Stimulated activated naive CD8-positive, alpha-beta T cell treated with anti-CD3 and anti-CD28 coated beads, Interleukin-15, amount 100 ng/mL, for 72 hours (primary cell): ENCODE results near the gene DOK3.

Experiments used
- ATAC-seq: fragments of 150-1000 bp; cut with Tn5 transposase; 2 replicates; pipeline ENCODE4 v1.10.0; 2021; ENCODE audit warnings: mild to moderate bottlenecking, moderate library complexity
- DNase-seq, 2 donors: peaks; one replicate each; pipeline ENCODE4 v3.0.0; 2021 to 2022
- H3K27ac Mint-ChIP-seq, 2 donors: one replicate each; pipeline ENCODE4 v1.8.0; 2022; ENCODE audit warnings: mild to moderate bottlenecking in 2 of 2, mixed read lengths in 2 of 2, moderate library complexity in 2 of 2
- H3K27me3 Mint-ChIP-seq: one replicate; pipeline ENCODE4 v1.8.0; 2022; ENCODE audit warnings: mixed read lengths
- H3K4me1 Mint-ChIP-seq: one replicate; pipeline ENCODE4 v1.8.0; 2022; ENCODE audit warnings: mild to moderate bottlenecking, mixed read lengths
- H3K4me3 Mint-ChIP-seq, 2 donors: one replicate each; pipeline ENCODE4 v1.8.0; 2022; ENCODE audit warnings: mild to moderate bottlenecking in 2 of 2, mixed read lengths in 2 of 2, moderate library complexity in 1 of 2
- H3K9me3 Mint-ChIP-seq, 2 donors: one replicate each; pipeline ENCODE4 v1.8.0; 2022; ENCODE audit warnings: mixed read lengths in 2 of 2

DOK3 gene

DNA sequence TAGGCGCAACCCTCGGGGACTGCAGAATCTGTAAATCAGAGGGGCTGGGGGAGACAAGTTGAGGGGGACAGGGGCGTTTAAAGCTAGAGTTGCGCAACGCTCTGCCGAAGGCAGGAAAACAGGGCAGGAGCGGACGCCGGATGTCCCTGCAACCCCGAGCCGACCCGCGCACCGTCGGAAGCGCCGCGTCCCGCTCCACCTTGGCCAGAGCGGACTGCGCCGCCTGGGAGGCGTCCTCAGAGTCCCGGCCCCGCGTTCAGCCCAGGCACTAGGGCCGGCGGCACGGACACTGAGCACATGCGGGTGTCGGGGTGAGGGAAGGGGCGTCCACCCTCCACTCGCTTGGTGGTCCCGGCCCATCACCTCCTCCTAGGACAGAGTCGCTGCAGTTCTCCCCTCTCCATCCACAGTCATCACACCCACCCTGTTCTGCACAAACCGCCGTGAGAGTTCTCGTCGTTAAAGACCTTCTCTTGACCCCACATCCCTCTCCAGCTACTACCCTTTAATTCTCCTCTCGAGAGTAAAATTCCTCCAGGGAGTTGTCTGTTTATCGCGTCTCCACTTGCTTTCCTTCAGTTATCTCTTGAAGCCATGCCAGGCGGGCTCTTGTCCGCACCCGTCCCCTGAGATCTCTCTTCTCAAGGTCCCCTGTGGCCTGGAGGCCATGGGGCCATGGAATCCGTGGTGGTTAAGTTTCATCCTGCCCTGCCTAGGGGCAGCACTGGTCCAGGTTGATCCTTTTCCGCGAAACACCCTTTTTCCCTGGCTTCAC, 11.4 kb downstream of the DOK3 start:
- Mint-ChIP-seq H3K9me3 (no peaks in the 10 kb centered on the region), H3K4me1 (peaks cover 53% of the 10 kb centered on the region), H3K27me3 (peaks cover 22% of the 10 kb centered on the region), H3K27ac (peak overlapping the region in 1 of 2 donors; percentile 61), H3K4me3 (peak overlapping the region; percentile 79 to 86)
- DNase-seq, result no peak
- peak; percentile 30 for ATAC-seq

DNA sequence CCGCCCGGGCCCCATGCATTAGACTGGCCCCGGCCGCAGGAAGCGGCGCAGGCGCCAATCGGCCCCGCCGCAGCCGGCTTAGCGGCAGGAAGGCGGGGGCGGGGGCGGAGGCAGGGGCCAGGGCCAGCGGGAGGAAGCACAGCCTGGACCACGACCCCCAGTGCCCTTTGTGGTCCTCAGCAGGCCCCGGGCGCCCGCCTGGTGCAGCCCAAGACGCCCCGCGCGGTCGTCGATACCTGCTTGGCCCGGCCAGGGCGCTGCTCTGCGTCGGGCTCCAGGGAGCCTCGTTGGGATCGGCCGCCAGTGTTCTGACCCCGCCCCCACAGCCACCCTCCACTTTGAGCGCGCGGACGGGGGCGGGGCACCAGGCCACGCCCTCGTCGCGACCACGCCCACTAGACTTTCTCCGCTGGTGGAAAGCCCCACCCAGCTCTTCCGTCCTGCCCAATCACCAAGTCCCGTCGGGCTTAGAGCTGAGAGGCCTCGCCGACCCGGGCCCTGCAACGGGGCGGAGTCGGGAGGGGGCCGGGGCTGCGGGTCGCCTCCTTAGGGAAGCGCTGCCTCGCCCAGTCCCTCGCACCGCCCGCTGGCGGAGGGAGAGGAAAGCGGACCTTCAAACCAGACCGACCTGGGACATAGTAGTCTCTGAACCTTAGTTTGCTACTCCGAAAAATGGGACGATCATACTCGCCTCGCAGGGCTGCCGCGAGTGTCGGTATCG, 12.2 kb downstream of the DOK3 start, which contains the start of gene PDLIM7:
PDLIM7 (minus strand) TSS at position 313 of the 721 bp plus-strand sequence. CDS start 1,092 bp downstream, outside the sequence.
- Mint-ChIP-seq H3K27ac (peak within 1 kb of the TSS; percentile 61 to 76), H3K9me3 (no peaks in the 10 kb centered on the region), H3K4me3 (peak within 1 kb of the TSS; percentile 79 to 86), H3K27me3 (peaks cover 22% of the 10 kb centered on the region), H3K4me1 (peaks cover 60% of the 10 kb centered on the region)
- peak; percentile 95 to 97 for DNase-seq
- peak; percentile 84 for ATAC-seq

DNA sequence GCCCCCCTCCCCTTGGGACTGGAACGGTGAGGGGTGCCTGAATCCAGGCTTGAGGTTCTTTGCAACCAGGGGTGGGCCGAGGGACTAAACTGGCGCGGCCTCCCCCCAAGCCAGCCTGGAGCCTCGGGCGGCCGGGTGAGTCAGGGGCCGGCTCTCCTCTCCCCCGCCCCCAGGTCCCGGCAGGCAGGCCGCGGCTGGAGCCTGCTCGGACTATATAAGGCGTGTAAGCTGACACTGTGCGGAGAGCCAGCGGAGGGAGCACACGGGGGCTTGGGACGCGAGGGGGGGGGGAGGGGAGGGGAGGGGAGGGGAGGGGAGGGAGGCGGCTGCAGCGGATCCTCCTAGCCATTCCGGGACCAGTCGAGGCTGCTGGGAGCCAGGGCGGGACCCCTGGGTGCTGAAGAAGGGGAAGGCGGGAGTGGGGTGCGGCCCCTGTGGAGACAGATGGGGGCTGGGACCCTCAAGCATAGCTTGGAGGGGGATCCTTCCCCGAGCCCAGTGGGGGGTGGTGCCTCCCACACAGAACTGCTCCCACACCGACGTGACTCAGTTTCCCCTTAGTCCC, 12.8 kb downstream of the DOK3 start:
- Mint-ChIP-seq H3K4me3 (peak overlapping the region; percentile 79 to 86), H3K27me3 (peaks cover 22% of the 10 kb centered on the region), H3K4me1 (peaks cover 62% of the 10 kb centered on the region), H3K9me3 (no peaks in the 10 kb centered on the region), H3K27ac (peak overlapping the region in 1 of 2 donors; percentile 76)
- ATAC-seq, result peak; percentile 21
- DNase-seq, result peak in 1 of 2 donors; percentile 40

DNA sequence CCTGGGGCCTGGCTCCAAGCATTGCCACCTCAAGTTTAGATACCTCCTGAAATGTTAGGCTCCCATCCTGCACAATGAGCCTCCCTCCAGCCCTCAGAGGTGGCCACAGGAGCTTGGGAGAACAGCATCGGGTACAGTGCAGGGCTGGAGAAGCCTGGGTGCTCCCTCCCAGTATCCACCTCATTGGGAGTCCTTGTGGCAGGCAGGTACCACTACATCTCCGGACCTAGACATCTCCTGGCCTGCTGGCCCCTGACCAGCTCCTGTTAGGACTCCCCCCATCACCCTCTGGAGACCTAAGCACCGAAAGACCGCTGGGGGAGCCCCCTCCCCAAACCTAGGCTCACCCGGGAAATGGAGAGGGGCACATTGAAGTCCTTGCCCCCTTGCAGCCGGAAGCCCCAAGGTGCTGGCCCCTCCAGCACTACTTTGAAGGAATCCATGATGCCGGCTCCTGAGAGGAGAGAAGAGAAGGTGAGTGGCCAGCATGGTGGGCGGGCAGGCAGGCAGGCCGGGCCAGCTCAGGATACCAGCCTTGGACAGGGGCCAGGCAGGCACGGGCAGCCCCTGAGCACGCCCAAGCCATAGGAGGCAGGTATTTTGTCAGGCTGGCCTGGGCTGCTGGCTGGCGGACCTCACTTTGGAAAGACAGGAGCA, 13.4 kb downstream of the DOK3 start:
- Mint-ChIP-seq H3K9me3 (no peaks in the 10 kb centered on the region), H3K4me3 (peak overlapping the region; percentile 79 to 86), H3K4me1 (peaks cover 65% of the 10 kb centered on the region), H3K27me3 (peaks cover 22% of the 10 kb centered on the region), H3K27ac (peak overlapping the region in 1 of 2 donors; percentile 76)
- no peak for DNase-seq
- ATAC-seq, result no peak

DNA sequence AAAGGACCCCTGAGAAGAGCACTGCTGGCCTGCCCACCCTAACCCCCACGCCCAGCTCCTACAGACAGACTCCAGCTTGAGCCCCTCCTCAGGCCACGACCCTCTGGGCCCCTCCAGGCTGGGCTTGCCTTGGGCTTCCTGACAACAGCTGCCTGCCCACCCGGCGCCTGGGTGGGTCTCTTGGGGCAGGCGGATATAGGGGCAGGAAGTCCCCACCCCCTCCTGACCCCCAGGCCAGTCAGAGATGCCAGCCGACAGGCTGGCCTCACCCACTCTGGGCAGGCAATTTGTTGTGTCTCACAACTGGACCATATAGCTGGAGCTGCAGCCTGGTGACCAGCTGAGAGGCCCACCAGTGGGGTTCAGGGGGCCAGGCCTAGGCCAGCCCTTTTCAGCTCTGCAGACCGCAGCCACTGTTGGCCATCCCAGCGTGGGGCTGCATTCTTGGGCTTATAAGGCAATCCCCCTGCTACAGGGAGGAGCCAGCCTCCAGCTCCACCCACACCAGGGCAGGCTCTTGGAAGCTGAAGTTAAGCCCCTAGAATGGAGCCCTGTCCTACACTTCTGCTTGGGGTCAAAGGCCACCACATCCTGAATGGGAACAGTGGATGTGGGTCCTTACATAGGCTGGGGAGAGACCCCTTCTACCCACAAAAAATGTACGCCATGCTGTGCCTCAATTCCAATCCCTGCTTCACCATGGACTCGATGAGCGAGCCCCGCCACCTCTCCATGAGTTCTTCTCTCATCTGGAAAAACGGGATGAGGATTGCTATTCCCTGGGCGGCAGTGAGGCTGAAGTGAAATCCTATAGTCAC, 14.2 kb downstream of the DOK3 start:
- no peaks in the 10 kb centered on the region for H3K9me3 Mint-ChIP-seq
- H3K4me3 Mint-ChIP-seq, result peak overlapping the region; percentile 79 to 86
- peak overlapping the region in 1 of 2 donors; percentile 76 for H3K27ac Mint-ChIP-seq
- peaks cover 22% of the 10 kb centered on the region for H3K27me3 Mint-ChIP-seq
- ATAC-seq, result no peak
- no peak for DNase-seq
- peaks cover 65% of the 10 kb centered on the region for H3K4me1 Mint-ChIP-seq

DNA sequence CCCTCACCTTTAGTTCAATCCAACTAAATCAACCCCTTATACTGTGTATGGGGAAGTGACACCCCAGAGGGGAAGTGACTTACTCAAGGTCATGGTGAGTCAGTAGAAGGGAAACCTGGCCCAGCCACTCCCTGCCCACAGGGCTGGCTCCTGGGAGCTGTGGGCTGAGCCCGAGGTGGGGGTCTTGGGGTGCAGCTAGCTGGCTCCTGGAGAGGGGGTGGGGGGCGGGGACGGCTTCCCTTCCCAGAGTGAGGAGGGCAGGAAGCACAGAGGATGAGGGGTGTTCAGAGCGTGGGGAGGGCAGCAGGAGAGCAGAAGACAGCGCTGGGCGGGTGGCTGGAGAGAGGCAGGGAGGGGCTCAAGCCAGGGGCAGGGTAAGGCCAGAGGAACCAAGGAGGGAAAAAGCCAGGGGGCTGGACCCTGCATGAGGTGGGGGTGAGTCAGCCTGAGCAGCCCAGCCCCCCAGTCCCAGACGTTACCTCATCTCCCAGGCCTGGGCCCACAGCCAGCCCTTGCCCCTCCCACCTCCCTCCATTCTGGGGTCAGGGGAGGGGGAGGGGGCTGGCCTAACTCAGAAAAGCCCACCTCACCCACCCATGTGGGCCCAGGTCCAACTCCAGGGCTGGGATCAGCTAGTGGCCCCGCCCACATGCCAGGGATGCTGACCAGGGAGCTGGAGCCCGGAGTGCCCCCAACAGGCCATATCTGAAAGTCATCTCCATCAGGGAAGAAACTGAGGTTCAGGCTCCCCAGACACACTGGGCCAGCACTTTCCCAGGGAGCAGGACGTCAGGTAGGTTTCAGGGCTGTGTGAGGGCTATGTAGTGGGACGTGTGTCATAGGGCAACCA, 15.1 kb downstream of the DOK3 start:
- peaks cover 64% of the 10 kb centered on the region for H3K4me1 Mint-ChIP-seq
- no peaks in the 10 kb centered on the region for H3K9me3 Mint-ChIP-seq
- peaks cover 16% of the 10 kb centered on the region for H3K27me3 Mint-ChIP-seq
- peak overlapping the region; percentile 42 to 86 for H3K4me3 Mint-ChIP-seq
- peak overlapping the region in 1 of 2 donors; percentile 87 for H3K27ac Mint-ChIP-seq
- ATAC-seq (peak; percentile 42), DNase-seq (peak in 1 of 2 donors; percentile 35)

DNA sequence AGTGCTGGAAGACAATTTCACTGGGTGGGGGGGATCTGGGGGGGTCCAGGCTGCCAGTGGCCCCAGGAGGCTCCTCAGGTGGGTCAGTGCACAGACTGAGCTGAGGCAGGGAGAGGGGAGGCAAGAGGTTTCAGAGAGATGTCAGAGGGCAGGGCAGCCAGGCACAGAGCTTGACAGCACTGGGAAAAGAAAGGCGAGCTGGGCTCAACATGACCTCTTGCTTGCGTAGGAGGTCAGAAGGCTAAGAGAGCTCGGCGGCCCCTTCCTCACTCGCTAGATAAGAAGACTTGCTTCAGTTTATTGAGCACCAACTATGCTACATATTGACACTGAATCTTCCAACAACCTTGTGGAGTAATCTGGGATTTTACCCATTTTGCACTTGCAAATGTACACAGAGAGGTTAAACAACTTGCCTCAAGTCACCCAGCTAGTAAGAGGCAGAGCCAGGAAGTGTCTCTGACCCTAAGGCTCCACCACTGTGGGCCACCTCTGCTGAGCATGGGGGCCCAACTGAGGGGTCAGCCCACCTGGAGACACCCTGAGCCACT, 15.8 kb downstream of the DOK3 start:
- DNase-seq, result no peak
- Mint-ChIP-seq H3K27me3 (peaks cover 9% of the 10 kb centered on the region), H3K4me3 (peak overlapping the region; percentile 42 to 59)

DNA sequence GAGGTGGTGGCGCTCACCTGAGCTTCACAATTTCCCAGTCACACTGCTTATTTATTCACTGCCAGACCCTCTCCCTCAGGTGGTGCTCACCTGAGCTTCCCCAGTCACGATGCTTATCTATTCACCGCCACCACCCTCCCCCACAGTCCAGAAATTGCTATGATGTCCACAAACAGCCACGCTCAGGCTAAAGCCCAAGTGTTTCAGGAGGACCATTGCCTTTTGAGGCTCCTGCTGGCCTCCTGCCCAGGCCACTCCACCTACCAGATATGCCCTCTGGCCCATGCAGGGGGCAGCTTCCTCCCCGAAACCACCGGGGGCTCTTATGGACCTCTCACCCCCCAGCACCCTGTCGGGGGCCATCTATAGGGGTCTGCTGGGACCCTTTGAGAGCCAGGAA, 16.8 kb downstream of the DOK3 start:
- DNase-seq (no peak), ATAC-seq (no peak)
- peaks cover 52% of the 10 kb centered on the region for H3K4me1 Mint-ChIP-seq
- peak overlapping the region in 1 of 2 donors; percentile 64 for H3K27ac Mint-ChIP-seq
- no peaks in the 10 kb centered on the region for H3K27me3 Mint-ChIP-seq
- no peak overlapping the region for H3K4me3 Mint-ChIP-seq
- H3K9me3 Mint-ChIP-seq, result no peaks in the 10 kb centered on the region

More for the DNA sequence above, 15.8 kb downstream of the DOK3 start:
- H3K9me3 Mint-ChIP-seq, result no peaks in the 10 kb centered on the region
- ATAC-seq, result no peak
- H3K4me1 Mint-ChIP-seq, result peaks cover 62% of the 10 kb centered on the region
- H3K27ac Mint-ChIP-seq, result no peak overlapping the region

DNA sequence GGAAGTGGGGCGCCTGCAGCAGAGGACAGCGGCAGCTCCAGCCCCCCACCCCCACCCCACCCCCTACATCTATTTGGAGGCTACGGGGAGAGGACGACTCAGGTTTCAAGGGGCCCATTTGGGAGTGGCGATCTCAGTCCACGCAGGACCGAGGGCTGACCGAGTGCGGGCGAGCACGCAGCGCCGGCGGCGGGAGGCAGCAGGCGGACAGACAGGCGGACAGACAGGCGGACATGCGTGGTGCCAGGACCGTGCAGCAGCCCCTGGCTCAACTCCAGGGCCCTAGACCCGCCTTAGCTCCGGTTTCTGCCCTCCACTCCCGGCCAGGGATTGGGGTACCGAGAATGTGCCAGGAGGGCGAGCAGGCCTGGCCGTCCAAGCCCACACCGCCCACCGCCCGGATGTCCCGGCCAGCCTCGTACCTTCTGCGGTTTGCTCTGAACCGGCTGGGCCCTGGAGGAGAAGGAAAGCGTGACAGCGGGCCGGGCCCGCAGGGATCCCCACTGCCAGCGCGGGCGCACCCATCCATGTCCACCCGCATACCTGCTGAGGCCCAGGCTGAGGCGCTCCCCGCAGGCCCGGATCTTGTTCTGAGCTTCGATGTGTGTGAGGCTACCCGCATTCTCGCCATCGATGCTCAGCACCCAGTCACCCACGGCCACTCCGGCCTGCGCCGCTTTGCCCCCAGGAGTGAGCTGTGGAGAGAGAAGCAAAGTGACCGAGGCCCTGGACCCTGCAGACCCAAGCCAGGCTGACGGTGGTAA, 17.5 kb downstream of the DOK3 start:
- Mint-ChIP-seq H3K9me3 (no peaks in the 10 kb centered on the region), H3K27me3 (no peaks in the 10 kb centered on the region), H3K4me1 (peaks cover 51% of the 10 kb centered on the region), H3K4me3 (no peak overlapping the region), H3K27ac (no peak overlapping the region)
- no peak for ATAC-seq
- DNase-seq, result no peak

DNA sequence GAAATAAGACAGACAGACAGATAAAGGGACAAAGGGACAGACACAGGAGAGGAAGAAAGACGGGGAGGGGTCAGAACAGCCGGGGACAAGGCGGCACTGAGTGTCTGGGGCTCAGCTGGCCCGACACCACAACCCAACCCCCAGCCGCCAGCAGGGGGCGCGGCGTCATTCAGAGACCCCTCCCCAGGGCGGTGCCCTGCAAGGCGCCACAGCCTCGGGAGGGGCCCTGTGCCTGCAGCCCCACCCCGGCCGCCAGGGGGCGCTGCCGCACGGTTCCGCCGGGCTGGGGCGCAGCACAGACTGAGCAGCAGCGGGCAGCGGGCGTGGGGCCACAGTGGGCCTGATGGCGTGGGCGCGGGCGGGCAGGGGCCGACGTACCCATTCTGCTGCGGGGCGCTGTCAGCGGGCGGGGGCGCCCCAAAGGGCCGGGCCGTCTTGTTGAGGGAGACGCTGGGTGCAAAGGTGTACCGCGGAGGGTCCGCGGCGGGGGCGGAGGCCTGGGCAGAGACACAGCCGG, 18.1 kb downstream of the DOK3 start:
- Mint-ChIP-seq H3K4me1 (peaks cover 49% of the 10 kb centered on the region), H3K27me3 (no peaks in the 10 kb centered on the region), H3K4me3 (no peak overlapping the region), H3K9me3 (no peaks in the 10 kb centered on the region), H3K27ac (peak overlapping the region in 1 of 2 donors; percentile 71)
- peak in 1 of 2 donors; percentile 56 for DNase-seq
- peak; percentile 59 for ATAC-seq

DNA sequence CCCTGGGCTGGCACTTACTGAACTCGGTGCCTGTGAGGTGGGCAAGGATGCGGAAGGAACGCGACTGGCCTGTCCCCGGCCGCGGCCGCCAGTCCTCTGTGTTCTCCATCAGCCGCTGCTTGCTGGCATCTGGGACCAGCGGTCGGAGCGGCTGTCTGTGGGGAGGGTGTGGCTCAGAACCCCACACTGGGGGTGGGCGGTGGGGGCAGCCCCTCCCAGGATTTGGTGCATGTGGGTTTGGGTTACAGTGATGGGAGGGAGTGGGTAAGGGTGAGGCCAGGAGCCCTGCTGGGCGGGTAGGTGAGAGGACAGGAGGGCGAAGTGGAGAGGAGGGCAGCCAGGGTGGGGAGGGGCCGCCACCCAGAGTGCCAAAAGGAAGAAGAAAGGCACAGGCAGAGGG, 18.6 kb downstream of the DOK3 start:
- H3K27ac Mint-ChIP-seq, result peak overlapping the region in 1 of 2 donors; percentile 71
- H3K4me3 Mint-ChIP-seq, result no peak overlapping the region
- no peak for ATAC-seq
- no peak for DNase-seq
- H3K4me1 Mint-ChIP-seq, result peaks cover 44% of the 10 kb centered on the region
- no peaks in the 10 kb centered on the region for H3K27me3 Mint-ChIP-seq
- H3K9me3 Mint-ChIP-seq, result no peaks in the 10 kb centered on the region

DNA sequence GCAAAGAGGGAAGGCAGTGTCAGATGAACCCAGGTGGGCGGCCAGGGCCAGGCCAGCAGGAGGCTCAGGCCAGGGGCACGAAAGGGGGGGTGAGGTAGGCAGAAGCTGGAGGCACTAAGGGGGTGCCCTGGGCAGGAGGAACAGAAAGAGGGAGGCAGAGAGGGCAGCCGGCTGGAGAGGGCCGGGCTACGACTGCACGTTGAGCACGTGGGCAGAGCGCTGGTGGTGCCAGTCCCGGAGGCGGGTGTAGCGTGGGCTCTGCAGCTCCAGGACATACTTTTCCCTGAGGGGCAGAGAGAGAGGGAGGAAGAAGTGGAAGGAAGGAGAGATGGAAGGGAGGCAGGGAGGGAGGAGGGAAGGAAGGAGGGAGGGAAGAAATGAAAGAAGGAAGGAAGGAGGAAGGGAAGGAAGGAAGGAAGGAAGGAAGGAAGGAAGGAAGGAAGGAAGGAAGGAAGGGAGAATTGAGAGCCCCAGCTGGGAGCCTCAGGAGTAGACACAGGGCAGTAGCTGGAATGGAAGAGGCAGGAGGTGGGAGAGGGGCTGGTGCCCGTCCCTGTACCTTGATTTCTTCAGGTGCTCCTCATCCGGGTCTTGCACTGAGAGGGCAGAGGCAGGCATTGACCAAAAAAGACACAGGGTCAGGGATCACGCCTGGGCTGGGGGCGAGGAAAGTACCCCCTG, 19.2 kb downstream of the DOK3 start:
- H3K9me3 Mint-ChIP-seq, result no peaks in the 10 kb centered on the region
- no peak for DNase-seq
- peaks cover 39% of the 10 kb centered on the region for H3K4me1 Mint-ChIP-seq
- H3K27me3 Mint-ChIP-seq, result no peaks in the 10 kb centered on the region
- no peak for ATAC-seq
- no peak overlapping the region for H3K4me3 Mint-ChIP-seq
- no peak overlapping the region for H3K27ac Mint-ChIP-seq
